Measurements from ENCODE around the gene HOXA1.
"Not testable (repeated sequence)": the region's sequence is repeated elsewhere in the genome, so short reads cannot be mapped to it uniquely, and the experiment has no call there.

Gene HOXA1

DNA sequence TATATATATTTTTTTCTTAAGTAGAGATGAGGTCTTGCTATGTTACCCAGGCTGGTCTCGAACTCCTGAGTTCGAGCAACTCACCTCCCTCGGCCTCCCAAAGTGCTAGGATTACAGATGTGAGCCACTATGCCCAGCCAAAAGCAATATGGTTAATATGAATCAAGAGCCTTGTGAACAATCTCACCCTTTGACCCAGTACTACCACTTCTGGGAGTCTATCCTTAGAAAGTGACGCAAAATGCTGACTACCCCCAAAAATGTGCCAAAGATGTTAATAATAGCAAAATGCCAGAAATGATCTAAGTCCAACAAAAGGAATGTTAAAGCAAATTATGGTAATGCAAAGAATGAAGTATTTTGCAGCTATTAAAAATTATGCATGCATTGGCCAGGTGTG is 44.3 kb downstream of the HOXA1 start:
- DNase-seq (ENCODE audit: low read depth in 2 of 2, low spot score in 1 of 2): no peak

DNA sequence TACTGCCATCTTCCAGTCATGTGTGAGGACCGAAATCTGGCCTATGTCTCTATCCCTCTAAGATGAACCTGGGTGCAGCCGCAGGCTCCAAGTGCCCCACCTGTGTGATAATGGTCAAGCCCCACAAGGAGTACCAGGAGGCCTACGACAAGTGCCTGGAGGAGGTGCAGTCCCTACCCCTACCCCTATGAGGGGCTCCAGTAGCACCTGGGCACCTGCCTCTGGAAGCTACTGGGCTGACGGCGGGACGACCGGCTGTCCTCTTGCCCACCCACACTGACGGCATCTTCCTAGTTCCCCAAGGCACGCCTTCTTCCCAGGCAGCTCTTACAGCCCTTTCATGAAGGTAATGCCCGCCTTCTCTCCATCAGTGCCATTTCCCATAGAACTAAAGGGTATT is 47.4 kb downstream of the HOXA1 start:
- no peak for DNase-seq (ENCODE audit: low read depth in 2 of 2, low spot score in 1 of 2)

DNA sequence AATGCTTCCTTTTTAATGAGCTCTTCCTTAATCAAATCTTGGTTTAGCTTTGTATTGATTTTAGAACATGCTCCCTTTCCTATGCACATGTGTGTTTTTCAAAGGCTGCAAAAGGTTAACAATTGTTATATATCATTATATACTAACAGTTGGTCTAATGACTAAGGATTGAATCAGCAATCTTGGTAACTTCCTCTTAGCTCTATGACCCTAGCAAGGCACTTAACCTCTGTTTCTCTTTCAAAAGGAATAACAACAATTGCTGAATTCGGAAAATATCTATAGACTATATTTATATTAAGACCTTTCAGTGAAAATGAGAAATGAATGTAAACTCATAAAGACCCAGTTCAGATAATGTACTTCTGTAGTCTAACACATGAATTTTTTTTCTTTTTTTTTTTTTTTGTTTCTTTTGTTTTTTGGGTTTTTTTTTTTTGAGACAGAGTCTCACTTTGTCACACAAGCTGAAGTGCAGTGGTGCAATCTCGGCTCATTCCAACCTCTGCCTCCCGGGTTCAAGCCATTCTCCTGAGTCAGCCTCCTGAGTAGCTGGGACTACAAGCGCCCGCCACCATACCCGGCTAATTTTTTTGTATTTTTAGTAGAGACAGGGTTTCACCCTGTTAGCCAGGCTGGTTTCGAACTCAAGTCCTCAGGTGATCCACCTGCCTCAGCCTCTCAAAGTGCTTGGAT is 48.8 kb downstream of the HOXA1 start:
- no peak for DNase-seq (ENCODE audit: low read depth in 2 of 2, low spot score in 1 of 2)

DNA sequence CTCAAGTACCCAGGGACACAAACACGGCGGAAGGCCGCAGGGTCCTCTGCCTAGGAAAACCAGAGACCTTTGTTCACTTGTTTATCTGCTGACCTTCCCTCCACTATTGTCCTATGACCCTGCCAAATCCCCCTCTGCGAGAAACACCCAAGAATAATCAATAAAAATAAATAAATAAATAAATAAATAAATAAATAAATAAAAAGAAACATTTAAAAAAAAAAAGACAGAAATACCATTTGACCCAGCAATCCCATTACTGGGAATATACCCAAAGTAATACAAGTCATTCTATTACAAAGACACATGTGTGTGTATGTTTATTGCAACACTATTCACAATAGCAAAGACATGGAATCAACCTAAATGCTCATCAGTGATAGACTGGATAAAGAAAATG is 49.8 kb downstream of the HOXA1 start:
- DNase-seq (ENCODE audit: low read depth in 2 of 2, low spot score in 1 of 2): not testable (repeated sequence)

DNA sequence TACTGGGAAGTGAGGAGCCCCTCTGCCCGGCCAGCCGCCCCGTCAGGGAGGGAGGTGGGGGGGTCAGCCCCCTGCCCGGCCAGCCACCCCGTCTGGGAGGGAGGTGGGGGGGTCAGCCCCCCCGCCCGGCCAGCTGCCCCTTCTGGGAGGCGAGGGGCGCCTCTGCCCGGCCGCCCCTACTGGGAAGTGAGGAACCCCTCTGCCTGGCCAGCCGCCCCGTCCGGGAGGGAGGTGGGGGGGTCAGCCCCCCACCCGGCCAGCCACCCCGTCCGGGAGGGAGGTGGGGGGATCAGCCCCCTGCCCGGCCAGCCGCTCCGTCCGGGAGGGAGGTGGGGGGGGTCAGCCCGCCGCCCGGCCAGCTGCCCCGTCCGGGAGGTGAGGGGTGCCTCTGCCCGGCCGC is 50.7 kb downstream of the HOXA1 start:
- DNase-seq (ENCODE audit: low read depth in 2 of 2, low spot score in 1 of 2): not testable (repeated sequence)

All from stimulated activated CD8-positive, alpha-beta memory T cell treated with anti-CD3 and anti-CD28 coated beads, Interleukin-4, amount 100 ng/mL, for 1 hour (primary cell).